Liver (tissue), 3 donors: ENCODE data around the gene MROH2B.

Source experiments
- EGR1 ChIP-seq, 2 donors: IDR thresholded peaks; 2 replicates each; pipeline ENCODE4 v1.6.1; 2016 to 2018; ENCODE audit warnings: antibody characterized with exemption in 2 of 2, low read depth in 2 of 2
- GABPA ChIP-seq, 2 donors: IDR thresholded peaks in 1 of 2; conservative IDR thresholded peaks in 1 of 2; 2 replicates each; pipeline ENCODE4 v1.6.1; 2016; ENCODE audit warnings: antibody characterized with exemption in 2 of 2, mild to moderate bottlenecking in 1 of 2, moderate library complexity in 1 of 2
- RAD21 ChIP-seq, 2 donors: IDR thresholded peaks; 2 replicates each; pipeline ENCODE4 v1.6.1; 2016; ENCODE audit warnings: antibody characterized with exemption in 2 of 2, mild to moderate bottlenecking in 2 of 2
- SP1 ChIP-seq: IDR thresholded peaks from 2 replicates; pipeline ENCODE4 v1.6.1; 2018; ENCODE audit warnings: antibody characterized with exemption, mild to moderate bottlenecking
- TF ChIP-seq, protein P1 (sequence below): IDR thresholded peaks from 2 replicates; pipeline ENCODE4 v1.6.1; 2016; ENCODE audit warnings: antibody characterized with exemption
- TF ChIP-seq, protein P2 (sequence below): fragments of 150-350 bp; IDR thresholded peaks from 2 replicates; pipeline ENCODE4 v1.5.1; 2017; ENCODE audit warnings: improper control_type of control experiment, low read depth, low read length; ENCODE audit not compliant: missing input control
- TF ChIP-seq, protein P3 (sequence below): IDR thresholded peaks from 2 replicates; pipeline ENCODE4 v1.6.1; 2016; ENCODE audit warnings: antibody characterized with exemption, mild to moderate bottlenecking
- donor health status: healthy.
- donor health status: healthy.

DNA sequence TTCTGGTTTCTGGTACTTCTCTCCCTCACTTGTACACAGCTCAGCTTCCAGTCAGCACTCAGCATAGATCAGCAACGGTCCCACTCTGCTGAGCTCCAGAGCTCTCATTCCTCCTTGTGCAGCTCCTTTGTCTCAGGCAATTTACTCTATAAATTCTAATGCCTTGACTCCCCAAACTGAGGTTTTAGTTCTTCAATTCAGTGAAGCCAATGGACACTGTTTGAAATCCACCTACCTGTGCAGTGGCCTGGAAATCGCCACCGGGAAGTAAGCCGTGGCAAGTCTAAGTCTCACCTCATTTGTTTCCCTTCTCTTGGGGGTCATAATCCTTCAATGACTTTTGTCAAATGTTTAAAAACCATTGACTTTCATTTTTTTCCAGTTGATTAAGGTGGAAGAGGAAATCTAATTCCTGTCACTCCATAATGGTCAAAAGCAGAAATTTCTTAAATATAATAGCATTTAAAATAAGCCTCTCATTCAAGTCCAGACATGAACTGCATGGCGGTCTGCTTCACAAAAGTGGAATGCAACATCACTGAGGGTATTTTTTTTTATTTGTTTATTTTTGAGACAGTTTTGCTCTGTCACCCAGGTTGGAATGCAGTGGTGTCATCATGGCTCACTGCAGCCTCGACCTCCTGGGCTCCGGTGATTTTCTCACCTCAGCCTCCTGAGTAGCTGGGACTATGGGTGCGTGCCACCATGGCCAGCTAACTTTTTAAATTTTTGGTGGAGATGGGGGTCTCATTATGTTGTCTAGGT is 82.2 kb downstream of the MROH2B start:
- TF ChIP-seq, protein P1, sequence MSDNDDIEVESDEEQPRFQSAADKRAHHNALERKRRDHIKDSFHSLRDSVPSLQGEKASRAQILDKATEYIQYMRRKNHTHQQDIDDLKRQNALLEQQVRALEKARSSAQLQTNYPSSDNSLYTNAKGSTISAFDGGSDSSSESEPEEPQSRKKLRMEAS: no peak
- TF ChIP-seq, protein P2, sequence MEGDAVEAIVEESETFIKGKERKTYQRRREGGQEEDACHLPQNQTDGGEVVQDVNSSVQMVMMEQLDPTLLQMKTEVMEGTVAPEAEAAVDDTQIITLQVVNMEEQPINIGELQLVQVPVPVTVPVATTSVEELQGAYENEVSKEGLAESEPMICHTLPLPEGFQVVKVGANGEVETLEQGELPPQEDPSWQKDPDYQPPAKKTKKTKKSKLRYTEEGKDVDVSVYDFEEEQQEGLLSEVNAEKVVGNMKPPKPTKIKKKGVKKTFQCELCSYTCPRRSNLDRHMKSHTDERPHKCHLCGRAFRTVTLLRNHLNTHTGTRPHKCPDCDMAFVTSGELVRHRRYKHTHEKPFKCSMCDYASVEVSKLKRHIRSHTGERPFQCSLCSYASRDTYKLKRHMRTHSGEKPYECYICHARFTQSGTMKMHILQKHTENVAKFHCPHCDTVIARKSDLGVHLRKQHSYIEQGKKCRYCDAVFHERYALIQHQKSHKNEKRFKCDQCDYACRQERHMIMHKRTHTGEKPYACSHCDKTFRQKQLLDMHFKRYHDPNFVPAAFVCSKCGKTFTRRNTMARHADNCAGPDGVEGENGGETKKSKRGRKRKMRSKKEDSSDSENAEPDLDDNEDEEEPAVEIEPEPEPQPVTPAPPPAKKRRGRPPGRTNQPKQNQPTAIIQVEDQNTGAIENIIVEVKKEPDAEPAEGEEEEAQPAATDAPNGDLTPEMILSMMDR: no peak
- TF ChIP-seq, protein P3, sequence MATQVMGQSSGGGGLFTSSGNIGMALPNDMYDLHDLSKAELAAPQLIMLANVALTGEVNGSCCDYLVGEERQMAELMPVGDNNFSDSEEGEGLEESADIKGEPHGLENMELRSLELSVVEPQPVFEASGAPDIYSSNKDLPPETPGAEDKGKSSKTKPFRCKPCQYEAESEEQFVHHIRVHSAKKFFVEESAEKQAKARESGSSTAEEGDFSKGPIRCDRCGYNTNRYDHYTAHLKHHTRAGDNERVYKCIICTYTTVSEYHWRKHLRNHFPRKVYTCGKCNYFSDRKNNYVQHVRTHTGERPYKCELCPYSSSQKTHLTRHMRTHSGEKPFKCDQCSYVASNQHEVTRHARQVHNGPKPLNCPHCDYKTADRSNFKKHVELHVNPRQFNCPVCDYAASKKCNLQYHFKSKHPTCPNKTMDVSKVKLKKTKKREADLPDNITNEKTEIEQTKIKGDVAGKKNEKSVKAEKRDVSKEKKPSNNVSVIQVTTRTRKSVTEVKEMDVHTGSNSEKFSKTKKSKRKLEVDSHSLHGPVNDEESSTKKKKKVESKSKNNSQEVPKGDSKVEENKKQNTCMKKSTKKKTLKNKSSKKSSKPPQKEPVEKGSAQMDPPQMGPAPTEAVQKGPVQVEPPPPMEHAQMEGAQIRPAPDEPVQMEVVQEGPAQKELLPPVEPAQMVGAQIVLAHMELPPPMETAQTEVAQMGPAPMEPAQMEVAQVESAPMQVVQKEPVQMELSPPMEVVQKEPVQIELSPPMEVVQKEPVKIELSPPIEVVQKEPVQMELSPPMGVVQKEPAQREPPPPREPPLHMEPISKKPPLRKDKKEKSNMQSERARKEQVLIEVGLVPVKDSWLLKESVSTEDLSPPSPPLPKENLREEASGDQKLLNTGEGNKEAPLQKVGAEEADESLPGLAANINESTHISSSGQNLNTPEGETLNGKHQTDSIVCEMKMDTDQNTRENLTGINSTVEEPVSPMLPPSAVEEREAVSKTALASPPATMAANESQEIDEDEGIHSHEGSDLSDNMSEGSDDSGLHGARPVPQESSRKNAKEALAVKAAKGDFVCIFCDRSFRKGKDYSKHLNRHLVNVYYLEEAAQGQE: no peak
- no peak for TF ChIP-seq RAD21 (IDR thresholded peaks at IDR 0.05)
- TF ChIP-seq GABPA (IDR thresholded peaks at IDR 0.05 in 1 of 2, conservative IDR thresholded peaks at IDR 0.05 in 1 of 2): no peak
- no peak for TF ChIP-seq EGR1 (IDR thresholded peaks at IDR 0.05; ENCODE audit: low read depth in 2 of 2)
- TF ChIP-seq SP1: no peak
